B cell (primary cell): ENCODE data around the gene SYT6. TPM values are rescaled to one million over a fixed set of nuclear protein-coding genes. Genes with fewer than 3 reads are reported as not detected.

Experiments used
- ATAC-seq: fragments of 200-7000 bp; cut with Tn5 transposase; one replicate; pipeline ENCODE4 v1.10.0; 2021; ENCODE audit warnings: low read depth, mild to moderate bottlenecking, moderate number of reproducible peaks, moderate library complexity
- CTCF ChIA-PET: fragments of 350-600 bp; sonication (Branson Sonifier 250); formaldehyde crosslinking; loops from one replicate; lab custom pipeline; 2021; ENCODE audit warnings: antibody characterized with exemption, inconsistent platforms; lab: Charles Lee
- POLR2A ChIA-PET: fragments of 350-600 bp; sonication (Branson Sonifier 250); formaldehyde crosslinking; loops from one replicate; lab custom pipeline; 2021; ENCODE audit warnings: antibody characterized with exemption; lab: Charles Lee
- DNase-seq: peaks from one replicate; pipeline ENCODE4 v3.0.0; 2013
- H2AFZ ChIP-seq: 2 replicates; pipeline ENCODE4 v1.6.1; 2012; ENCODE audit warnings: mild to moderate bottlenecking, low read depth, low read length; ENCODE audit not compliant: insufficient read depth, poor library complexity, severe bottlenecking
- H3K27ac ChIP-seq, 2 donors: 1 replicate in 1 of 2; 2 replicates in 1 of 2; pipeline ENCODE4 v1.5.1; 2012 to 2013; ENCODE audit warnings: low read length in 2 of 2, mild to moderate bottlenecking in 2 of 2, moderate library complexity in 1 of 2
- H3K27me3 ChIP-seq, 4 experiments: fragments of 200-600 bp in 1 of 4; sonication (generic) in 1 of 4; replicated peaks in 1 of 4; 1 replicate in 2 of 4; 2 replicates in 2 of 4; pipeline versions ENCODE4 v1.6.1 to v1.7.0; 2013 to 2016; ENCODE audit warnings: low read length in 3 of 4, mild to moderate bottlenecking in 2 of 4, mixed read lengths in 1 of 4, moderate library complexity in 1 of 4; ENCODE audit not compliant: insufficient read depth in 4 of 4, control insufficient read depth in 3 of 4; ENCODE audit errors: control extremely low read depth in 1 of 4
- H3K36me3 ChIP-seq, 2 experiments: replicated peaks in 1 of 2; 1 replicate in 1 of 2; 2 replicates in 1 of 2; pipeline versions ENCODE4 v1.6.1 to v1.7.1; 2013; ENCODE audit warnings: low read length in 1 of 2; ENCODE audit not compliant: insufficient read depth in 2 of 2, control insufficient read depth in 1 of 2; ENCODE audit errors: control extremely low read depth in 1 of 2, extremely low read depth in 1 of 2
- H3K4me1 ChIP-seq, 2 donors: fragments of 200-600 bp in 1 of 2; sonication (generic) in 1 of 2; 1 replicate in 1 of 2; 2 replicates in 1 of 2; pipeline versions ENCODE4 v1.5.1 to v1.6.1; 2013 to 2017; ENCODE audit warnings: low read length in 2 of 2; ENCODE audit not compliant: control insufficient read depth in 2 of 2, insufficient read depth in 2 of 2
- H3K4me2 ChIP-seq: replicated peaks from 2 replicates; pipeline ENCODE3; 2012; ENCODE audit warnings: mild to moderate bottlenecking, low read depth, low read length; ENCODE audit not compliant: poor library complexity, severe bottlenecking
- H3K4me3 ChIP-seq, 5 experiments: fragments of 200-600 bp in 1 of 5; sonication (generic) in 1 of 5; 1 replicate in 3 of 5; 2 replicates in 2 of 5; pipeline versions ENCODE4 v1.5.1 to v1.7.0; 2011 to 2016; ENCODE audit warnings: low read length in 4 of 5, mild to moderate bottlenecking in 4 of 5, low read depth in 2 of 5, control low read depth in 1 of 5, moderate library complexity in 1 of 5; ENCODE audit not compliant: insufficient read depth in 1 of 5; ENCODE audit errors: control extremely low read depth in 1 of 5, extremely low read depth in 1 of 5
- H3K79me2 ChIP-seq: fragments of 200-600 bp; sonication (generic); one replicate; pipeline ENCODE4 v1.6.0; 2016; ENCODE audit warnings: low read length; ENCODE audit not compliant: control insufficient read depth, insufficient read depth
- H3K9ac ChIP-seq: fragments of 200-600 bp; sonication (generic); 2 replicates; pipeline ENCODE4 v1.6.1; 2017; ENCODE audit warnings: mild to moderate bottlenecking, low read length, moderate library complexity
- H3K9me3 ChIP-seq, 3 donors: one replicate each; pipeline versions ENCODE4 v1.6.1 to v1.7.1; 2013; ENCODE audit warnings: low read length in 2 of 3; ENCODE audit not compliant: control insufficient read depth in 2 of 3, insufficient read depth in 1 of 3; ENCODE audit errors: control extremely low read depth in 1 of 3
- H4K20me1 ChIP-seq: 2 replicates; pipeline ENCODE4 v1.6.0; 2012; ENCODE audit warnings: mild to moderate bottlenecking, low read length; ENCODE audit not compliant: insufficient read depth, control insufficient read depth, poor library complexity, severe bottlenecking
- H3K27ac Mint-ChIP-seq: one replicate; pipeline ENCODE4 v1.8.0; 2021; ENCODE audit warnings: mixed read lengths
- H3K27me3 Mint-ChIP-seq: one replicate; pipeline ENCODE4 v1.8.0; 2021; ENCODE audit warnings: mixed read lengths
- H3K4me1 Mint-ChIP-seq: one replicate; pipeline ENCODE4 v1.8.0; 2021; ENCODE audit warnings: mixed read lengths
- H3K4me3 Mint-ChIP-seq: one replicate; pipeline ENCODE4 v1.8.0; 2021; ENCODE audit warnings: mixed read lengths
- H3K9me3 Mint-ChIP-seq: one replicate; pipeline ENCODE4 v1.8.0; 2022; ENCODE audit warnings: mixed read lengths; ENCODE audit not compliant: insufficient read depth
- CTCF ChIP-seq: fragments of 200-600 bp; IDR thresholded peaks from one replicate; pipeline ENCODE4 v1.8.0; 2022; ENCODE audit warnings: antibody characterized with exemption, mild to moderate bottlenecking
- EZH2 ChIP-seq: IDR thresholded peaks from 2 replicates; pipeline ENCODE4 v1.6.1; 2012; ENCODE audit warnings: borderline replicate concordance, low read depth, mild to moderate bottlenecking, moderate library complexity, low read length; ENCODE audit not compliant: insufficient read depth, poor library complexity, severe bottlenecking
- WGBS: methylation state at CpG from one replicate; pipeline ENCODE4 v1.1.5; 2013; ENCODE audit warnings: missing lambda C conversion rate; ENCODE audit not compliant: insufficient coverage; 5-methylcytosine and 5-hydroxymethylcytosine counted together
- intact Hi-C: fragments of 100-400 bp; cut with micrococcal nuclease; formaldehyde crosslinking; loops from one replicate; pipeline ENCODE4 v1.10.0; 2022
- polyA plus RNA-seq: library from polyadenylated mRNA; depleted of rRNA; stranded (reverse); fragments of >200 nt; gene quantifications from 2 replicates; pipeline ENCODE4 v1.2.3, GENCODE V29; 2012
- total RNA-seq, 2 donors: library from RNA; stranded (reverse); fragments of 120-200 nt in 1 of 2; gene quantifications; 1 replicate in 1 of 2; 2 replicates in 1 of 2; pipeline versions ENCODE4 v1.2.3 to v1.2.4, GENCODE V29; 2013 to 2022

SYT6 gene
- total and polyA plus RNA-seq, 2 donors (not counting 1 experiment from before 2014, with no cell fraction given) = not detected

- WGBS = 100% methylated on average over 2 of the region's 2 CpGs
- no peaks in the 10 kb centered on the region for H4K20me1 ChIP-seq
- DNase-seq (no peak), ATAC-seq (no peak)
- intact Hi-C loops = no loop called here
- Mint-ChIP-seq H3K27ac (no peak overlapping the region), H3K9me3 (no peaks in the 10 kb centered on the region), H3K4me3 (no peak overlapping the region), H3K4me1 (no peaks in the 10 kb centered on the region), H3K27me3 (peaks cover 63% of the 10 kb centered on the region)
- H3K9ac ChIP-seq = no peak overlapping the region
- no peak overlapping the region for H3K27ac ChIP-seq
- H3K9me3 ChIP-seq = peaks cover 0 to 4% (median 0%) of the 10 kb centered on the region in 3 donors
- H2AFZ ChIP-seq = no peak overlapping the region
- CTCF ChIA-PET = interaction anchor here (0.6 kb wide), 1 partner anchor 179 kb away, joined by 4 read pairs; no protein-coding TSS in a partner anchor
- POLR2A ChIA-PET = no interaction called here
- H3K4me3 ChIP-seq = no peak overlapping the region
- no peaks in the 10 kb centered on the region for H3K79me2 ChIP-seq
- no peaks in the 10 kb centered on the region for H3K4me1 ChIP-seq
- no peak overlapping the region for H3K4me2 ChIP-seq
- H3K27me3 ChIP-seq = peaks cover 0 to 29% (median 18%) of the 10 kb centered on the region in 4 experiments
- TF ChIP-seq EZH2 (no peak), CTCF (no peak)
- no peaks in the 10 kb centered on the region for H3K36me3 ChIP-seq
Observed at GRCh38 chr1:114159941-114160340, 6.3 kb upstream of the SYT6 start.

GRCh38 chr1:114157275-114157660 is 3.6 kb upstream of the SYT6 start:
- H3K4me1 Mint-ChIP-seq = peaks cover 7% of the 10 kb centered on the region
- no peak overlapping the region for H3K4me3 Mint-ChIP-seq
- Histone ChIP-seq H3K9ac (no peak overlapping the region), H3K9me3 (peaks cover 0 to 11% (median 0%) of the 10 kb centered on the region in 3 donors), H3K4me1 (peaks cover 15 to 16% of the 10 kb centered on the region in 2 donors), H2AFZ (no peak overlapping the region), H3K4me2 (no peak overlapping the region), H3K4me3 (no peak overlapping the region), H3K27ac (no peak overlapping the region), H3K27me3 (peaks cover 0 to 51% (median 25%) of the 10 kb centered on the region in 4 experiments), H3K36me3 (no peaks in the 10 kb centered on the region), H3K79me2 (no peaks in the 10 kb centered on the region), H4K20me1 (no peaks in the 10 kb centered on the region)
- ChIA-PET POLR2A (no interaction called here), CTCF (no interaction called here)
- no peak for DNase-seq
- TF ChIP-seq EZH2 = no peak
- no peak for TF ChIP-seq CTCF
- no peak overlapping the region for H3K27ac Mint-ChIP-seq
- H3K27me3 Mint-ChIP-seq = peaks cover 57% of the 10 kb centered on the region
- WGBS = 61% methylated on average over 3 of the region's 6 CpGs
- intact Hi-C loops = no loop called here
- no peak for ATAC-seq
- no peaks in the 10 kb centered on the region for H3K9me3 Mint-ChIP-seq
